HG02588 (cell line): ENCODE data around the gene HCLS1.
"Not testable (repeated sequence)": the region's sequence is repeated elsewhere in the genome, so short reads cannot be mapped to it uniquely, and the experiment has no call there.

Source experiments
- ATAC-seq: cut with Tn5 transposase; IDR thresholded peaks from one replicate; pipeline ENCODE4 v1.9.1; 2021; ENCODE audit warnings: mild to moderate bottlenecking, moderate library complexity; ENCODE audit not compliant: unreplicated experiment

HCLS1 gene

DNA sequence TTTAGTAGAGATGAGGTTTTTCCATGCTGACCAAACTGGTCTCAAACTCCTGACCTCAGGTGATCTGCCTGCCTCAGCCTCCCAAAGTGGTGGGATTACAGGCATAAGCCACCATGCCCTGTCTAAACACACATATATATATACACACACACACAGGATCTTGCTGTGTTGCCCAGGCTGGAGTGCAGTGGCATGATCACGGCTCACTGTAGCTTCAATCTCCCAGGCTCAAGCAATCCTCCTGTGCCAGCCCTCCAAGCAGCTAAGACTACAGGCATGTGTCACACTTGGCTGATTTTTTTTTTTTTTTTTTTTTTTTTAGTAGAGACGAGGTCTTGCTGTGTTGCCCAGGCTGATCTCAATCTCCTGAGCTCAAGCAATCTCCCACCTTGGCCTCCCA, 60.8 kb downstream of the HCLS1 start:
- ATAC-seq, result not testable (repeated sequence)

DNA sequence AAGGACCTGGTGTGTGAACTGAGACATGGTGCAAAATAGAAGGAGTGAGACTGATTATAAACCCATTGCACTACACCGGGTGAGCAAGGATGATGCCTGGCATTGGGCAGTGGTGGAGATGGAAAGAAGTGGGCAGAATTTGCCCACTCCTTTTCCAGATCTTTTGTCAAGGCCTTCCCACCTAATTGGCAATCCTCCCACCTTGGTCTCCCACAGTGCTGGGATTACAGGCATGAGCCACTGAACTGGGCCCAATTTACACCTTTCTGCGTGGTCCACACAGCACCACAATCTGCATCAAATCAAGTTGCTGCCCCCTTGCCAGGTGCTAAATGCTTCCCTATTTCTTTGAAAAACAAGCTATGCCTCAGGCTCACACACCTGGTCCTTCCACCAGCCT, 62.1 kb downstream of the HCLS1 start:
- no peak for ATAC-seq

DNA sequence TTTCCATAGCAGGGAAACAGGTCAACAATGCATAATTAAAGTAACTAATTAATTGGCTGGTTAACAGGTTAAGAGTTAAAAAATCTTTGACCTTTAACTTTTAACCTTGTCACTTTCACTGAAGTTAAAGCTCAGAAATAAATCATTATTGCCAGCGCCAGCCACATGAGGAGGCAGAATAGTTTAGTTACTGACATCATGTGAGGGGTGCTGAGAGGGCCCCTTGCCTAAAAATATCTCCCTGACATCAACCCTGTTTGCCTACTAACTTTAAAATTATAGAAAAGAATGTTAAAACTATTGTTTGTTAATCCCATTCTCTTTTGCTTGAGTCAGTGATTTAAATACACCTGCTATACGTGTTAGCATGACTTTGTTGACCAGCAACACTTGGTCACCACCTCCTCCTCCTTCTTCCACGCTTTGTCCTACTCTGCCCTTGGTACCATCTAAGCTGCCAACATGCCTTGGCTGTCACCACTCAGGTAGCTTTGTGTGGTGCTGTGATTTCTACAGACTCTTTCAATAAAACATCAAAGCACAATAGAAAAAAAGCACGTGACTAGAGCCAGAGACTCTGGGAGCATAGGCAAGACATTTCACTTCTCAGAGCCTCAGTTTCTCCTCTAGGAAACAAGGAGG, 64.8 kb downstream of the HCLS1 start:
- no peak for ATAC-seq

DNA sequence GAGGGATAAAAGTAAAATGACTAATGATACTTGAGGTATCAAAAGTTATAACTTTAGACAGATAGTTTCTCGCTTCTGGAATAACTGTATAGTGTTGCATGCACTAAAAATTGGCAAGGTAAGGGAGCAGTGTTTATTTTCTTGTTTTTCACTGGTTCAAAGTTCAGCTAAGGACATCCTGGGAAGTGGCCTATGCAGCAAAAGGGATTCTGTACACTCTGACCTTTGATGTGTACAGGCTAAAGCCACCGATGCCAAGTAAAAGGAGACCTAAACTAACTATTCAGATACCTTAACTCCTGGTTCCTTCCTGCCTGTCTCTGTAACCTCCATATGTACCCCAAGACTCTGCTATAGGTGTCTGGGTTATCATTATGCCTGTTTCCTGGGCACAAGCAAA, 65.9 kb downstream of the HCLS1 start:
- no peak for ATAC-seq

DNA sequence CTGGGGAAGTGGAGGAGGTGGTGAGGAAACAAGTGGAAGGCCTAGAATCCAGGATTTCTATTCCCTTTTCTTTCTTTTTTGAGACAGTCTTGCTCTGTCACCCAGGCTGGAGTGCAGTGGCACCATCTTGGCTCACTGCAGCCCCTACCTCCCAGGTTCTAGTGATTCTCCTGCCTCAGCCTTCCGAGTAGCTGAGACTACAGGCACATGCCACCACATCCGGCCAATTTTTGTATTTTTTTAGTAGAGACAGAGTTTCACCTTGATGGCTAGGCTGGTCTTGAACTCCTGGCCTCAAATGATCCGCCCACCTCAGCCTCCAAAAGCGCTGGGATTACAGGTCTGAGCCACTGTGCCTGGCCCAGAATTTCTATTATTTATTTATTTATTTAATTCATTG, 66.9 kb downstream of the HCLS1 start:
- not testable (repeated sequence) for ATAC-seq

DNA sequence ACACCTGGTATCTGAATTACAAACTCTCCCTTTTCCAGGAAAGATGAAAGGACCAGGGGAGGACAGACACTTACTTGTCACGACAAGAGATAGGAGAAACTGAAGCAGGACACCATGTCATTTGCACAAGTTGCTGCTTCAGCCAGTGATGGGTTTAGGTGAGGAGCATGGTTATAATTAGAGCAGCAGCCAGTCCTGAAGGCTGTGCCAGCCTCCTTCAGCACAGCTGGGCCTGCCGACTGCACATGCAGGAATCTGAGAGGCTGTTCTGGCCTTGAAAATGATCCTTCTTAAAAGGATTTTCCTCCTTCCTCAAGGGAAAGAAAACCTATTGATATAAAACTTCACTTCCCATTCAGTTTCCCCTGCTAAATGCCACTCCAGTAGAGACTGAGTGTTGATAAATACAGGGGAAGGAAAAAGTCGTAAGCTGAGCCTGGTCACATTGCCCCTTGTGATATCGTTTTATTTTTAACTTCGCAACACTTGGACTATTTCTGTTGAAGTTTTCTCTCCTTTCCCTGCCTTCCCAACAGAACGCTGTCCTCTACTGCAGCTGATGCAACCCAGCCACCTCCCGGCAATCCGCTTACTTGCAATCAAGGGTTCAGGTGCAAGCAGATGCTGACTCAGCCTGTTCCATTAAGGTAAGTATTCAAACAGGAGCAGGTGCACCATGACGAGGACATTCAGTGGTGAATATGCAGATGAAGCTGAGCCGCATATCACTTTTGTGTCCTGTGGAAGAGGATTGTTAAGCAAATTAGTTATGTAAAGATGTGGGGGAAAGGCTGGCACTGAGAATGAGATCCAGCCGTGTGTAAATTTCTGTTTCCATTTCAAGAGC, 67.6 kb downstream of the HCLS1 start, which contains the start of gene FBXO40:
FBXO40 (plus strand) TSS at position 524 of the 847 bp plus-strand sequence. CDS start 27,197 bp downstream, outside the sequence.
- ATAC-seq, result peak; percentile 63

DNA sequence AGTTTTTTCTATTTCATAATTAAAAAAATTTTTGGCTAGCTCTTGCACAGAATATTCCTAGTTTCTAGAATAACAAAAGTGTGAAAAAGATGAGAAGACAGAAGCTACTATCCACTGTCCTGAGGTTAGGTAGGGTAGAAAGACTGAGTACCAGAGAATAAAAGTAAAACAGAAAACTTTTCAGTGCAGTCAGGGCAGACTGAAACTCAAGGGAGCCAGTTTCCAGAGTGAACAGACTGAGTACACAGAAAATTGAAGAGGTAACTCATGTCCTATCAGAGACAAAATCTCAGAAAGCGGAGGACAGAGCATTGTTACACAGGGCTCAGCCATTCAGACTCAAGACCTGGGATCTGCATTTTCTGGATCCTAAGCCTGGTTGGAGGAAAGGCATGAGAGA, 76.3 kb downstream of the HCLS1 start:
- no peak for ATAC-seq

DNA sequence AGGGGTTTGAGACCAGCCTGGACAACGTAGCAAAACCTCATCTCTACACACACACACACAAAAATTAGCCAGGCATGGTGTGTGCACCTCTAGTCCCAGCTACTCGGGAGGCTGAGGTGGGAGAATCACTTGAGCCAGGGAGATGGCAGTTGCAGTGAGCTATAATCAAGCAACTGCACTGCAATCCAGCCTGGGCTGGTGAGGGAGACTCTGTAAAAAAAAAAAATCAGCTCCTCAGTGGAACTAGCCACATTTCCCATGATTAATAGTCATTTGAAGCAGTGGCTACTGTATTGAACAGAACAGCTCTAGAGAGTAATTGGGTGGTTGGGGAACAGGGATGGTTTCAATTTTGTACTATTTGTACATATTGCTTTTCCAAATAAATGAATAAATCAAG, 79.0 kb downstream of the HCLS1 start:
- ATAC-seq, result no peak
